Superior temporal gyrus (tissue), 1 donor: ENCODE measurements around the gene IL22RA1.

Experiments
- DNase-seq: peaks from one replicate; pipeline ENCODE4 v3.0.0-alpha.2; 2016; ENCODE audit errors: extremely low spot score

The IL22RA1 gene

GRCh38 chr1:24114753-24115152 lies 28.2 kb downstream of the IL22RA1 start:
- no peak for DNase-seq

GRCh38 chr1:24113641-24114033 lies 29.3 kb downstream of the IL22RA1 start:
- no peak for DNase-seq

- peak; percentile 39 for DNase-seq
Observed at GRCh38 chr1:24111996-24112779, 30.8 kb downstream of the IL22RA1 start, which contains the start of gene MYOM3. Gene MYOM3, minus strand, starts transcription at chr1:24112135. Its CDS starts 3,499 bp downstream, at chr1:24108636.

- DNase-seq: no peak
Observed at GRCh38 chr1:24111262-24111995, 31.5 kb downstream of the IL22RA1 start.

GRCh38 chr1:24110642-24111261 lies 32.2 kb downstream of the IL22RA1 start:
- no peak for DNase-seq

GRCh38 chr1:24109686-24110475 lies 33.1 kb downstream of the IL22RA1 start:
- no peak for DNase-seq

GRCh38 chr1:24109166-24109483 lies 33.8 kb downstream of the IL22RA1 start:
- no peak for DNase-seq

- DNase-seq: no peak
Observed at GRCh38 chr1:24108334-24109165, 34.4 kb downstream of the IL22RA1 start.

GRCh38 chr1:24107462-24108138 lies 35.3 kb downstream of the IL22RA1 start:
- no peak for DNase-seq

GRCh38 chr1:24105368-24106160 lies 37.4 kb downstream of the IL22RA1 start:
- no peak for DNase-seq

- DNase-seq: no peak
Observed at GRCh38 chr1:24104854-24105253, 38.1 kb downstream of the IL22RA1 start.

- no peak for DNase-seq
Observed at GRCh38 chr1:24103879-24104278, 39.1 kb downstream of the IL22RA1 start.

- DNase-seq: no peak
Observed at GRCh38 chr1:24103408-24103807, 39.5 kb downstream of the IL22RA1 start.

GRCh38 chr1:24102961-24103360 lies 40.0 kb downstream of the IL22RA1 start:
- DNase-seq: no peak

GRCh38 chr1:24101796-24102586 lies 40.9 kb downstream of the IL22RA1 start:
- DNase-seq: no peak

- no peak for DNase-seq
Observed at GRCh38 chr1:24100945-24101737, 41.8 kb downstream of the IL22RA1 start.

GRCh38 chr1:24098943-24099638 lies 43.8 kb downstream of the IL22RA1 start:
- DNase-seq: no peak
